HCT116 (cell line): ENCODE data around the gene CCDC81. TPM values are rescaled to one million over a fixed set of nuclear protein-coding genes. Genes with fewer than 3 reads are reported as not detected.

ENCODE experiments used
- ATAC-seq: fragments of 200-7000 bp; cut with Tn5 transposase; 2 replicates; pipeline ENCODE4 v1.9.1; 2020; ENCODE audit warnings: mild to moderate bottlenecking, moderate library complexity
- BruUV-seq: library from RNA; stranded (reverse); fragments of 400-500 nt; replicated peaks from 2 replicates; lab custom pipeline; 2021; lab: Mats Ljungman, UMichigan
- CTCF ChIA-PET: fragments of 300-600 bp; sonication (Branson Sonifier 250); formaldehyde crosslinking; loops from one replicate; lab custom pipeline; 2021; ENCODE audit warnings: antibody characterized with exemption; lab: Charles Lee
- POLR2A ChIA-PET: fragments of 300-600, 350-600 bp; sonication (Branson Sonifier 250); formaldehyde crosslinking; loops from one replicate; lab custom pipeline; 2021; ENCODE audit warnings: antibody characterized with exemption; lab: Charles Lee
- RAD21 ChIA-PET, 2 experiments: fragments of 300-600 bp; sonication (Branson Sonifier 250); formaldehyde crosslinking; loops; one replicate each; lab custom pipeline; 2023; ENCODE audit warnings: low total read pairs in 2 of 2; ENCODE audit not compliant: uncharacterized antibody in 2 of 2, unreplicated experiment in 2 of 2, low non-redundant PET in 1 of 2; lab: Charles Lee
- DNase-seq: peaks from one replicate; pipeline ENCODE4 v3.0.0-alpha.2; 2010; ENCODE audit warnings: low read depth, low spot score
- H2AFZ ChIP-seq: fragments of 200-600 bp; shearing (Covaris generic), sonication (generic); 2 replicates; pipeline ENCODE4 v1.6.1; 2017; ENCODE audit warnings: low read depth, mixed run types, mixed read lengths, antibody characterized with exemption, low read length; ENCODE audit not compliant: poor library complexity, severe bottlenecking
- H3K27ac ChIP-seq: 2 replicates; pipeline ENCODE4 v1.5.1; 2012; ENCODE audit warnings: low read depth, low read length
- H3K27me3 ChIP-seq: fragments of 200-600 bp; sonication (generic); 2 replicates; pipeline ENCODE4 v1.6.1; 2016; ENCODE audit warnings: mixed run types, low read length, mixed read lengths; ENCODE audit not compliant: insufficient read depth
- H3K36me3 ChIP-seq, 2 experiments: fragments of 200-500 bp in 1 of 2; fragments of 200-600 bp in 1 of 2; sonication (Bioruptor generic) in 1 of 2; sonication (generic) in 1 of 2; 2 replicates each; pipeline versions ENCODE4 v1.5.1 to v1.6.1; 2014 to 2016; ENCODE audit warnings: low read length in 2 of 2, inconsistent platforms in 1 of 2, mixed read lengths in 1 of 2, mixed run types in 1 of 2; ENCODE audit not compliant: insufficient read depth in 2 of 2, control insufficient read depth in 1 of 2
- H3K4me1 ChIP-seq, 2 experiments: fragments of 200-600 bp in 1 of 2; sonication (generic) in 1 of 2; 2 replicates each; pipeline versions ENCODE4 v1.5.1 to v1.6.1; 2012 to 2017; ENCODE audit warnings: low read length in 2 of 2, inconsistent platforms in 1 of 2, mild to moderate bottlenecking in 1 of 2, mixed read lengths in 1 of 2, mixed run types in 1 of 2, moderate library complexity in 1 of 2; ENCODE audit not compliant: insufficient read depth in 2 of 2, control insufficient read depth in 1 of 2
- H3K4me2 ChIP-seq: fragments of 200-600 bp; sonication (generic); 2 replicates; pipeline ENCODE4 v1.6.1; 2017; ENCODE audit warnings: mixed run types, low read length, mixed read lengths
- H3K4me3 ChIP-seq, 2 experiments: fragments of 200-600 bp in 1 of 2; sonication (generic) in 1 of 2; replicated peaks in 1 of 2; 2 replicates each; pipeline ENCODE4 v1.5.1; 2011 to 2016; ENCODE audit warnings: low read length in 2 of 2, control low read depth in 1 of 2, low read depth in 1 of 2, mild to moderate bottlenecking in 1 of 2, mixed read lengths in 1 of 2, mixed run types in 1 of 2
- H3K79me2 ChIP-seq: fragments of 200-600 bp; sonication (generic); 2 replicates; pipeline ENCODE4 v1.6.1; 2017; ENCODE audit warnings: mild to moderate bottlenecking, mixed run types, low read length, moderate library complexity, mixed read lengths; ENCODE audit not compliant: insufficient read depth
- H3K9ac ChIP-seq: fragments of 200-600 bp; sonication (generic); 2 replicates; pipeline ENCODE4 v1.6.1; 2016; ENCODE audit warnings: low read length, mixed read lengths
- H3K9me2 ChIP-seq: fragments of 200-600 bp; sonication (generic), shearing (Covaris generic); 2 replicates; pipeline ENCODE4 v1.6.1; 2017; ENCODE audit warnings: mixed run types, mild to moderate bottlenecking, moderate library complexity; ENCODE audit not compliant: insufficient read depth
- H3K9me3 ChIP-seq, 2 experiments: fragments of 200-500 bp in 1 of 2; fragments of 200-600 bp in 1 of 2; sonication (Bioruptor generic) in 1 of 2; sonication (generic) in 1 of 2; 2 replicates each; pipeline ENCODE4 v1.6.1; 2014 to 2017; ENCODE audit warnings: low read length in 2 of 2, mixed read lengths in 2 of 2, inconsistent platforms in 1 of 2, low read depth in 1 of 2, mild to moderate bottlenecking in 1 of 2, mixed run types in 1 of 2, moderate library complexity in 1 of 2; ENCODE audit not compliant: control insufficient read depth in 1 of 2, insufficient read depth in 1 of 2
- H4K20me1 ChIP-seq: fragments of 200-600 bp; sonication (generic), shearing (Covaris generic); 2 replicates; pipeline ENCODE4 v1.6.1; 2017; ENCODE audit warnings: mixed run types, mild to moderate bottlenecking, moderate library complexity; ENCODE audit not compliant: insufficient read depth
- CBX3 ChIP-seq: IDR thresholded peaks from 2 replicates; pipeline ENCODE4 v1.6.1; 2012; ENCODE audit warnings: low read depth
- CEBPB ChIP-seq: IDR thresholded peaks from 2 replicates; pipeline ENCODE4 v1.6.1; 2012; ENCODE audit warnings: low read depth
- ELF1 ChIP-seq: IDR thresholded peaks from 2 replicates; pipeline ENCODE4 v1.6.1; 2012; ENCODE audit warnings: low read depth, borderline replicate concordance
- EZH2 ChIP-seq: fragments of 200-600 bp; sonication (generic); IDR thresholded peaks from 2 replicates; pipeline ENCODE4 v1.6.1; 2017; ENCODE audit warnings: antibody characterized with exemption, mixed run types
- FOSL1 ChIP-seq: IDR thresholded peaks from 2 replicates; pipeline ENCODE4 v1.6.1; 2012; ENCODE audit warnings: low read depth
- JUND ChIP-seq: IDR thresholded peaks from 2 replicates; pipeline ENCODE4 v1.6.1; 2012
- POLR2A ChIP-seq: IDR thresholded peaks from 2 replicates; pipeline ENCODE4 v1.7.0; 2011; ENCODE audit warnings: borderline replicate concordance; ENCODE audit not compliant: insufficient read depth, insufficient read length; ENCODE audit errors: extremely low read depth
- RAD21 ChIP-seq: IDR thresholded peaks from 2 replicates; pipeline ENCODE4 v1.6.1; 2012; ENCODE audit warnings: low read depth, mild to moderate bottlenecking
- TCF7L2 ChIP-seq: IDR thresholded peaks from 2 replicates; pipeline ENCODE4 v1.7.0; 2011; ENCODE audit warnings: borderline replicate concordance, inconsistent platforms; ENCODE audit not compliant: insufficient read depth, insufficient read length; ENCODE audit errors: extremely low read depth
- YY1 ChIP-seq: IDR thresholded peaks from 2 replicates; pipeline ENCODE4 v1.6.1; 2011; ENCODE audit warnings: low read length, low read depth, moderate library complexity, mild to moderate bottlenecking; ENCODE audit not compliant: insufficient replicate concordance; ENCODE audit errors: extremely low read depth
- ZFX ChIP-seq: fragments of 450-650 bp; IDR thresholded peaks from 2 replicates; pipeline ENCODE4 v1.6.1; 2017
- ZNF274 ChIP-seq: fragments of 200-500 bp; sonication (Bioruptor generic); IDR thresholded peaks from 2 replicates; pipeline ENCODE4 v1.6.1; 2014; ENCODE audit warnings: mild to moderate bottlenecking, low read depth, low read length, inconsistent platforms
- intact Hi-C: fragments of 100-400 bp; cut with micrococcal nuclease; formaldehyde crosslinking; loops from 2 replicates; pipeline ENCODE4 v1.10.0; 2022
- total RNA-seq: library from RNA; stranded (reverse); gene quantifications from one replicate; pipeline ENCODE4 v1.2.1, GENCODE V29; 2021; ENCODE audit not compliant: unreplicated experiment
- TF ChIP-seq, protein P1 (sequence below): IDR thresholded peaks from 2 replicates; pipeline ENCODE4 v1.6.1; 2012
- TF ChIP-seq, protein P2 (sequence below): IDR thresholded peaks from 2 replicates; pipeline ENCODE4 v1.6.1; 2012
- TF ChIP-seq, protein P3 (sequence below): IDR thresholded peaks from 2 replicates; pipeline ENCODE4 v1.6.1; 2012; ENCODE audit warnings: low read depth
- TF ChIP-seq, protein P4 (sequence below), 3 experiments: fragments of 200-600 bp in 1 of 3; sonication (generic) in 1 of 3; IDR thresholded peaks in 2 of 3; conservative IDR thresholded peaks in 1 of 3; 2 replicates each; pipeline ENCODE4 v1.5.1; 2012 to 2017; ENCODE audit warnings: low read depth in 2 of 3, low read length in 2 of 3, antibody characterized with exemption in 1 of 3, borderline replicate concordance in 1 of 3, control low read depth in 1 of 3, mild to moderate bottlenecking in 1 of 3, mixed read lengths in 1 of 3, mixed run types in 1 of 3, moderate library complexity in 1 of 3; ENCODE audit not compliant: insufficient read depth in 1 of 3

Gene CCDC81
- total RNA-seq, 1 experiment from 2014 or later: 0.69 TPM

DNA sequence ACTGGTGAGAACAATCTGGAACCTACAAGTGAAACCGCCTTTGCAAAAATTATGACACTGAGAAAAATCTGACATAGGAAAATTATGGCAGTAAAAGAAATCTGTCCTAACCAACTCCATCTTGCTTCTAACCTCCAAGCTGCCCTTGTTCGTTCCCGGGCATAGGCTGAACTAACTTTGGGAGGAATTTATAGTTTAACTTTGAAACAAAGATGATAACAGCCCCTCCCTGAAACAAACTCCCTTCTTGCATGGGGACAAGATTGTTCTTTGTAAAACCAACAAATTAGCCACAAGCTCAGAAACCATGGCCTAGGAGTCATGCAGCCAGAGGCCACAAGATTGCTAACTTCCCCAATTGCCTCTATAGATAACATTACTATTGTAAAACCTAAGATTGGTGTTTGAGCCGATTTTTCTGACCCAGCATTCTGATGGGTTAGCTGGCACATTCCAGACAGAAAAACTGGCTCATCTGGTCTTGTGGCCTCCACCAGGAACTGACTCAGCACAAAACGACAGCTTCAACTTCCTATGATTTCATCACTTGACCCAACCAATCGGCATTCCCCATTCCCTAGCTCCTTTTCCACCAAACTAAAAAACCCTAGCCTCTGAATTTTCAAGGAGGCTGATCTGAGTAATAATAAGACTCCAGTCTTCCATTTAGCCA lies 3.6 kb upstream of the CCDC81 start (continued):
- TF ChIP-seq POLR2A: no peak
- TF ChIP-seq ELF1: no peak
- no peak for TF ChIP-seq ZFX
- no peak for TF ChIP-seq JUND

DNA sequence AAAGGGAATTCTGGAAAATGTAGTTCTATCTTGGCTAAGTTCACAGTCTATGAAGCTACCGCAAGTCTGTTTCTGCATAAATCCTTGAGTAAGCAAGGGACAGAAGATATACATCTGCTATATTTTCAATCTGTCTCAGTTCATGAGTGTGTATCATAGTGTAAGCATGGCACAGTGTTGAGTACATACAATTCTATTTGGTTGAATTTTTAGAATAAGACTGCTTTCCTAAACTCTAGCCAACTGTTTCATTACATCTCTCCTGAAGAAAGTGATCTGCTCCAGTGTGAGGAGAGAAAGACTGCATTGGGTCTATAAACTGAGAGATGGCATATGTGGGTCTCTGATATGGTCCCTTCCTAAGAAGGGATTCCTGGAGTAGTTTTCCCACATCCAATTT lies 2.6 kb upstream of the CCDC81 start:
- Histone ChIP-seq H3K4me1 (peaks cover 0 to 9% of the 10 kb centered on the region in 2 experiments; a peak in 2 of 4 replicates), H3K9me2 (no peaks in the 10 kb centered on the region), H3K4me2 (no peak overlapping the region), H4K20me1 (no peaks in the 10 kb centered on the region), H3K9ac (no peak overlapping the region), H3K27ac (no peak overlapping the region), H3K4me3 (no peak overlapping the region), H3K36me3 (no peaks in the 10 kb centered on the region), H3K9me3 (peaks cover 0 to 3% of the 10 kb centered on the region in 2 experiments; a peak in 1 of 4 replicates), H2AFZ (no peak overlapping the region), H3K27me3 (no peaks in the 10 kb centered on the region), H3K79me2 (no peaks in the 10 kb centered on the region)
- no peak for TF ChIP-seq CBX3
- TF ChIP-seq RAD21: no peak
- TF ChIP-seq TCF7L2: no peak
- TF ChIP-seq, protein P1, sequence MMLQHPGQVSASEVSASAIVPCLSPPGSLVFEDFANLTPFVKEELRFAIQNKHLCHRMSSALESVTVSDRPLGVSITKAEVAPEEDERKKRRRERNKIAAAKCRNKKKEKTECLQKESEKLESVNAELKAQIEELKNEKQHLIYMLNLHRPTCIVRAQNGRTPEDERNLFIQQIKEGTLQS: no peak
- no peak for TF ChIP-seq ZFX
- no peak for TF ChIP-seq ZNF274
- no peak for TF ChIP-seq FOSL1
- TF ChIP-seq CEBPB: no peak
- TF ChIP-seq, protein P2, sequence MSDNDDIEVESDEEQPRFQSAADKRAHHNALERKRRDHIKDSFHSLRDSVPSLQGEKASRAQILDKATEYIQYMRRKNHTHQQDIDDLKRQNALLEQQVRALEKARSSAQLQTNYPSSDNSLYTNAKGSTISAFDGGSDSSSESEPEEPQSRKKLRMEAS: no peak
- no peak for TF ChIP-seq EZH2
- no peak for TF ChIP-seq YY1
- TF ChIP-seq, protein P3, sequence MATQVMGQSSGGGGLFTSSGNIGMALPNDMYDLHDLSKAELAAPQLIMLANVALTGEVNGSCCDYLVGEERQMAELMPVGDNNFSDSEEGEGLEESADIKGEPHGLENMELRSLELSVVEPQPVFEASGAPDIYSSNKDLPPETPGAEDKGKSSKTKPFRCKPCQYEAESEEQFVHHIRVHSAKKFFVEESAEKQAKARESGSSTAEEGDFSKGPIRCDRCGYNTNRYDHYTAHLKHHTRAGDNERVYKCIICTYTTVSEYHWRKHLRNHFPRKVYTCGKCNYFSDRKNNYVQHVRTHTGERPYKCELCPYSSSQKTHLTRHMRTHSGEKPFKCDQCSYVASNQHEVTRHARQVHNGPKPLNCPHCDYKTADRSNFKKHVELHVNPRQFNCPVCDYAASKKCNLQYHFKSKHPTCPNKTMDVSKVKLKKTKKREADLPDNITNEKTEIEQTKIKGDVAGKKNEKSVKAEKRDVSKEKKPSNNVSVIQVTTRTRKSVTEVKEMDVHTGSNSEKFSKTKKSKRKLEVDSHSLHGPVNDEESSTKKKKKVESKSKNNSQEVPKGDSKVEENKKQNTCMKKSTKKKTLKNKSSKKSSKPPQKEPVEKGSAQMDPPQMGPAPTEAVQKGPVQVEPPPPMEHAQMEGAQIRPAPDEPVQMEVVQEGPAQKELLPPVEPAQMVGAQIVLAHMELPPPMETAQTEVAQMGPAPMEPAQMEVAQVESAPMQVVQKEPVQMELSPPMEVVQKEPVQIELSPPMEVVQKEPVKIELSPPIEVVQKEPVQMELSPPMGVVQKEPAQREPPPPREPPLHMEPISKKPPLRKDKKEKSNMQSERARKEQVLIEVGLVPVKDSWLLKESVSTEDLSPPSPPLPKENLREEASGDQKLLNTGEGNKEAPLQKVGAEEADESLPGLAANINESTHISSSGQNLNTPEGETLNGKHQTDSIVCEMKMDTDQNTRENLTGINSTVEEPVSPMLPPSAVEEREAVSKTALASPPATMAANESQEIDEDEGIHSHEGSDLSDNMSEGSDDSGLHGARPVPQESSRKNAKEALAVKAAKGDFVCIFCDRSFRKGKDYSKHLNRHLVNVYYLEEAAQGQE: no peak
- TF ChIP-seq, protein P4, sequence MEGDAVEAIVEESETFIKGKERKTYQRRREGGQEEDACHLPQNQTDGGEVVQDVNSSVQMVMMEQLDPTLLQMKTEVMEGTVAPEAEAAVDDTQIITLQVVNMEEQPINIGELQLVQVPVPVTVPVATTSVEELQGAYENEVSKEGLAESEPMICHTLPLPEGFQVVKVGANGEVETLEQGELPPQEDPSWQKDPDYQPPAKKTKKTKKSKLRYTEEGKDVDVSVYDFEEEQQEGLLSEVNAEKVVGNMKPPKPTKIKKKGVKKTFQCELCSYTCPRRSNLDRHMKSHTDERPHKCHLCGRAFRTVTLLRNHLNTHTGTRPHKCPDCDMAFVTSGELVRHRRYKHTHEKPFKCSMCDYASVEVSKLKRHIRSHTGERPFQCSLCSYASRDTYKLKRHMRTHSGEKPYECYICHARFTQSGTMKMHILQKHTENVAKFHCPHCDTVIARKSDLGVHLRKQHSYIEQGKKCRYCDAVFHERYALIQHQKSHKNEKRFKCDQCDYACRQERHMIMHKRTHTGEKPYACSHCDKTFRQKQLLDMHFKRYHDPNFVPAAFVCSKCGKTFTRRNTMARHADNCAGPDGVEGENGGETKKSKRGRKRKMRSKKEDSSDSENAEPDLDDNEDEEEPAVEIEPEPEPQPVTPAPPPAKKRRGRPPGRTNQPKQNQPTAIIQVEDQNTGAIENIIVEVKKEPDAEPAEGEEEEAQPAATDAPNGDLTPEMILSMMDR (IDR thresholded peaks at IDR 0.05 in 2 of 3, conservative IDR thresholded peaks at IDR 0.05 in 1 of 3; ENCODE audit: borderline replicate concordance in 1 of 3, insufficient read depth in 1 of 3, low read depth in 2 of 3, low read length in 2 of 3): no peak
- TF ChIP-seq POLR2A: no peak
- no peak for TF ChIP-seq JUND
- intact Hi-C loops: no loop called here
- no peak for ATAC-seq
- ChIA-PET CTCF (no interaction called here), POLR2A (no interaction called here), RAD21 (no interaction called here)
- no peak for DNase-seq
- no TSS peak for BruUV-seq
